ENCODE measurements around the gene KCNA2. TPM values are rescaled to one million over a fixed set of nuclear protein-coding genes. Genes with fewer than 3 reads are reported as not detected.
A peak's percentile ranks its signal among the peaks of the same experiment; 100 is the strongest.

KCNA2 gene
- total RNA-seq, 1 experiment from 2014 or later, result not detected

GRCh38 chr1:110634455-110635311 is 28.5 kb upstream of the KCNA2 start:
- no peak overlapping the region for H3K4me3 ChIP-seq
- H3K9me3 ChIP-seq (replicated peaks), result no peaks in the 10 kb centered on the region
- H3K36me3 ChIP-seq, result no peaks in the 10 kb centered on the region
- H3K27ac ChIP-seq, result no peak overlapping the region
- no peaks in the 10 kb centered on the region for H3K4me1 ChIP-seq
- peak; percentile 16 to 32 for DNase-seq
- no peaks in the 10 kb centered on the region for H3K27me3 ChIP-seq

GRCh38 chr1:110634086-110634454 is 27.9 kb upstream of the KCNA2 start:
- H3K9me3 ChIP-seq (replicated peaks), result no peaks in the 10 kb centered on the region
- H3K4me1 ChIP-seq, result no peaks in the 10 kb centered on the region
- no peaks in the 10 kb centered on the region for H3K36me3 ChIP-seq
- no peak for DNase-seq
- H3K27ac ChIP-seq, result no peak overlapping the region
- H3K27me3 ChIP-seq, result no peaks in the 10 kb centered on the region
- H3K4me3 ChIP-seq, result no peak overlapping the region

- DNase-seq, result no peak
- Histone ChIP-seq H3K4me3 (no peak overlapping the region), H3K9me3 (replicated peaks) (no peaks in the 10 kb centered on the region), H3K36me3 (no peaks in the 10 kb centered on the region), H3K4me1 (no peaks in the 10 kb centered on the region), H3K27me3 (no peaks in the 10 kb centered on the region), H3K27ac (no peak overlapping the region)
Measured at GRCh38 chr1:110633646-110634030, 27.5 kb upstream of the KCNA2 start.

GRCh38 chr1:110631836-110632620 is 25.9 kb upstream of the KCNA2 start:
- Histone ChIP-seq H3K4me1 (no peaks in the 10 kb centered on the region), H3K27ac (no peak overlapping the region), H3K4me3 (no peak overlapping the region), H3K36me3 (no peaks in the 10 kb centered on the region), H3K9me3 (replicated peaks) (no peaks in the 10 kb centered on the region), H3K27me3 (no peaks in the 10 kb centered on the region)
- DNase-seq, result no peak

GRCh38 chr1:110630839-110631663 is 24.9 kb upstream of the KCNA2 start:
- Histone ChIP-seq H3K27me3 (no peaks in the 10 kb centered on the region), H3K4me3 (no peak overlapping the region), H3K9me3 (replicated peaks) (no peaks in the 10 kb centered on the region), H3K36me3 (no peaks in the 10 kb centered on the region), H3K27ac (no peak overlapping the region), H3K4me1 (no peaks in the 10 kb centered on the region)
- DNase-seq, result peak; percentile 57 to 75

- no peaks in the 10 kb centered on the region for H3K36me3 ChIP-seq
Measured at GRCh38 chr1:110628323-110629105, 22.4 kb upstream of the KCNA2 start.

GRCh38 chr1:110627764-110628163 is 21.6 kb upstream of the KCNA2 start:
- Histone ChIP-seq H3K4me3 (no peak overlapping the region), H3K27ac (no peak overlapping the region), H3K27me3 (no peaks in the 10 kb centered on the region; the same call in 1 of the 2 replicates), H3K36me3 (no peaks in the 10 kb centered on the region), H3K4me1 (no peaks in the 10 kb centered on the region), H3K9me3 (replicated peaks) (no peaks in the 10 kb centered on the region)
- DNase-seq, result no peak

More at GRCh38 chr1:110628323-110629105, 22.4 kb upstream of the KCNA2 start:
- no peak for DNase-seq
- Histone ChIP-seq H3K27ac (no peak overlapping the region), H3K9me3 (replicated peaks) (no peaks in the 10 kb centered on the region), H3K4me1 (no peaks in the 10 kb centered on the region), H3K4me3 (no peak overlapping the region), H3K27me3 (no peaks in the 10 kb centered on the region)

GRCh38 chr1:110626889-110627288 is 20.7 kb upstream of the KCNA2 start:
- no peaks in the 10 kb centered on the region for H3K4me1 ChIP-seq
- H3K36me3 ChIP-seq, result no peaks in the 10 kb centered on the region
- H3K9me3 ChIP-seq (replicated peaks), result no peaks in the 10 kb centered on the region
- no peak overlapping the region for H3K4me3 ChIP-seq
- DNase-seq, result no peak
- H3K27ac ChIP-seq, result no peak overlapping the region
- no peaks in the 10 kb centered on the region; the same call in 1 of the 2 replicates for H3K27me3 ChIP-seq

- no peaks in the 10 kb centered on the region for H3K36me3 ChIP-seq
- DNase-seq, result no peak
- H3K27ac ChIP-seq, result no peak overlapping the region
- no peak overlapping the region for H3K4me3 ChIP-seq
- no peaks in the 10 kb centered on the region for H3K9me3 ChIP-seq (replicated peaks)
- peaks cover 6% of the 10 kb centered on the region; the same call in 1 of the 2 replicates for H3K27me3 ChIP-seq
- H3K4me1 ChIP-seq, result no peaks in the 10 kb centered on the region
Measured at GRCh38 chr1:110620686-110621085, 14.5 kb upstream of the KCNA2 start.

- H3K27me3 ChIP-seq, result peaks cover 6% of the 10 kb centered on the region; the same call in 1 of the 2 replicates
- H3K4me1 ChIP-seq, result no peaks in the 10 kb centered on the region
- H3K4me3 ChIP-seq, result no peak overlapping the region
- H3K36me3 ChIP-seq, result no peaks in the 10 kb centered on the region
- no peaks in the 10 kb centered on the region for H3K9me3 ChIP-seq (replicated peaks)
- DNase-seq, result no peak
- H3K27ac ChIP-seq, result no peak overlapping the region
Measured at GRCh38 chr1:110620250-110620615, 14.1 kb upstream of the KCNA2 start.

GRCh38 chr1:110619412-110620249 is 13.5 kb upstream of the KCNA2 start:
- no peak overlapping the region for H3K4me3 ChIP-seq
- no peaks in the 10 kb centered on the region for H3K36me3 ChIP-seq
- peak; percentile 70 to 81 for DNase-seq
- no peak overlapping the region for H3K27ac ChIP-seq
- peaks cover 6% of the 10 kb centered on the region; the same call in 1 of the 2 replicates for H3K27me3 ChIP-seq
- H3K9me3 ChIP-seq (replicated peaks), result no peaks in the 10 kb centered on the region
- H3K4me1 ChIP-seq, result no peaks in the 10 kb centered on the region

- Histone ChIP-seq H3K9me3 (replicated peaks) (no peaks in the 10 kb centered on the region), H3K4me3 (no peak overlapping the region), H3K4me1 (no peaks in the 10 kb centered on the region), H3K27me3 (peaks cover 6% of the 10 kb centered on the region; the same call in 1 of the 2 replicates), H3K27ac (no peak overlapping the region), H3K36me3 (no peaks in the 10 kb centered on the region)
- DNase-seq, result no peak
Measured at GRCh38 chr1:110618668-110619067, 12.5 kb upstream of the KCNA2 start.

GRCh38 chr1:110617589-110617988 is 11.4 kb upstream of the KCNA2 start:
- H3K9me3 ChIP-seq (replicated peaks), result no peaks in the 10 kb centered on the region
- no peaks in the 10 kb centered on the region for H3K36me3 ChIP-seq
- H3K27ac ChIP-seq, result no peak overlapping the region
- no peak for DNase-seq
- no peak overlapping the region for H3K4me3 ChIP-seq
- peaks cover 6% of the 10 kb centered on the region; the same call in 1 of the 2 replicates for H3K27me3 ChIP-seq
- no peaks in the 10 kb centered on the region for H3K4me1 ChIP-seq
